HG03108 (cell line): ENCODE data around the gene OPCML.

ENCODE experiments used
- ATAC-seq: cut with Tn5 transposase; IDR thresholded peaks from one replicate; pipeline ENCODE4 v1.9.1; 2021; ENCODE audit warnings: moderate library complexity; ENCODE audit not compliant: unreplicated experiment

OPCML gene

GRCh38 chr11:132907651-132908413 is 624.5 kb downstream of the OPCML start:
- no peak for ATAC-seq

DNA sequence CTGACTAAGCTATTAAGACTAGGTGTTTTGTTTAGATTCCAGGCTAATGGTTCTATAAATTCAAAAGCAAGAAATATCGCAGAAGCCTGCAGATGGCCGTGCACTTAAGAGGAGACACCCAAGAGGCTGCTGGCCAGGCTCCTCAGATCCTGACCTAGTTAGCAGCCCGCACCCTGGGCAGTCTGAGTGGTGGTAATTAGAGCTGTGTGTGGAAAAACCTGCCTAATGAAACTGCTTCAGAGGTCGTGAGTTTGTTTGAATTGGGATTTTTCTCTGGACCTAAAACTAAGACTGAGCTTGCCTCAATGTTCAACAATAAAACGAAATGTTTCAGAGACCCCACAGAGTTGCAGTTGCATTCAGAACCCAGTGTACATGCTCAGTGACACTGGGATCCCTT is 627.7 kb downstream of the OPCML start:
- ATAC-seq: no peak

GRCh38 chr11:132904091-132904490 is 628.2 kb downstream of the OPCML start:
- no peak for ATAC-seq

DNA sequence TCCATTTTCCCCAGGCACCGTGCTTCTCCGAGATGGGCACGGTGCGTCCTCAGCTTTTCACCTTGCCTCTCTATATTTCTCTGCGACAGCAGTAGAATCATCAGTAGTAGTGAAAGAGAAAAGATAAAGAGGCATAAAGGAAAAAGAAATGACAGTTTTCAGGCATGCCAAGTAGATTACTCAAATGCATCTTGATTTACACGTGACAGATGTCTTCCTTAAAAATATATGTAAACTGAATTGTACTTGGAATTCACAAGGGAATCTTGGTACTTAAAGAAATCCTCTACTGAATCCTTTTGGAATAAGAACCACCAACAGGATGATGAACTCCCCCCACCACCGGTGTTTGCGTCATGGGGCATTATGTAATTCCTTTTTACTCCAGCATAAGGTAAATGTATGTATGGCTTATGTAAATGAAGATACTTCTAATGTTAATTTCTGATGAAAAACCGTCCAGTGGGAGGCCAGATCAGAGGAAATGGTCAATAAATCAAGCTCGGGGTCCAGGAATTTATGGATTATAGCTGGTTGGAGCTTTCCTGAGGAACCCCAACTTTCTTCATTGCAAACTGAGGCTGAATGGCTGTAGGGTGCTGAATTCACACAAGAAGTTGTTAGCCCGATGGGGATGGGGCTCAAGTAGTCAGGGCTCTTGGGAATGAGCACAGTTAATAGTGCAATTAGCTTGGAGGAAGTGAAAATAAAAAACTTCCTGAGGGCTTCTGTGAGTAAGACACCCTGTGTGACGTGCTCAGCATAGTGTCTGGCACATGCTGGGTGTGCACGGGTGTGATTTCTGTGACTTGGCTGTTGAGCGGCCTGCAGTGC is 630.4 kb downstream of the OPCML start:
- no peak for ATAC-seq

DNA sequence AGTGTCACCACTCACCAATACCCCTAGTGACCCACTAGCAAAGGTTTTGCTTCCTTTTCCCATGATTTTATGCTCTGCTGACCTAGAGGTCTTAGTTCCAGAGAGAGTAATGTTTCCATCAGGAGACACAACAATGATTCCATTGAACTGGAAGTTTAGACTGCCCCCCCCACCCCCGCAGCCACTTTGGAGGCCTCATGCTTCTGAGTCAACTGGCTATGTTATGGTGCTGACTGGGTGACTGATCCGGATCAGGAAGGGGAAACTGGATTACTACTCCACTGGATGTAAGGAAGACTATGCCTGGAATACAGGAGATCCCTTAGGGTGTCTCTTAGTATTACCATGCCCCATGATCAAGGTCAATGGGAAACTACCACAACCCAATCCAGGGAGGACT is 633.6 kb downstream of the OPCML start:
- no peak for ATAC-seq

DNA sequence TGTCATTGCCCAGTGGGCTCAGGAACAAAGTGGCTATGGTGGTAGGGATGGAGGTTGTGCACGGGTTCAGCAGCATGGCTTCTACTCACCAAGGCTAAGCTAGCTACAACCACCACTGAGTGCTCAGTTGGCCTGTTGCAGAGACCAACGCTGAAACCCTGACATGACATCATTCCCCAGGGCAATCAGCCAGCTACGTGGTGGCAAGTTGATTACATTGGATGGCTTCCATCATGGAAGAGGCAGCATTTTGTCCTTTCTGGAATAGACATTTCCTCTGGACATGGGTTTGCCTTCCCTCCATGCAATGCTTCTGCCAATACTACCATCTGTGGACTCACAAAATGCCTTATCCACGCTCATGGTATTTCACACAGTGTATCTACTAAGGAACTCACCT is 634.3 kb downstream of the OPCML start:
- ATAC-seq: no peak

GRCh38 chr11:132895340-132895739 is 637.0 kb downstream of the OPCML start:
- no peak for ATAC-seq

GRCh38 chr11:132894606-132895005 is 637.7 kb downstream of the OPCML start:
- ATAC-seq: no peak

- no peak for ATAC-seq
Observed at GRCh38 chr11:132892876-132893275, 639.4 kb downstream of the OPCML start.

DNA sequence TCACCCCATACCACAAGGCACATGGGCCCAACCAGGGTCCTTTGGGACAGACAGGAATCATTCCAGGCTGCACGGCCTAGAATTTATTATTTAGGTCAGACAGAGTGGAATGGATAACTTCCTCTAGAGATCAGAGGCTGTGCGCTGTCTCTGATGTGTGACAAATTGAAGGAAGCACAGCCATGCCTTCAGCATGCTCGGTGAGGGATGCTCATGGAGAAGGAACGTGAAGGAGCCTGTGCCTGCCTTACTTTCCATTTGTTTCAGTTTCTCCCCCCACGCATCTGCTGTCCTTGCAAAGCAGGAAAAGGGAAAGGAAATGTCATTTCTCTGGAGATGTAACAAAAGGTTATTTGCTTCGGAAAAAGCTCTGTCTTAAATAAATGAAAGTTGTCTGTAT is 644.1 kb downstream of the OPCML start:
- no peak for ATAC-seq

DNA sequence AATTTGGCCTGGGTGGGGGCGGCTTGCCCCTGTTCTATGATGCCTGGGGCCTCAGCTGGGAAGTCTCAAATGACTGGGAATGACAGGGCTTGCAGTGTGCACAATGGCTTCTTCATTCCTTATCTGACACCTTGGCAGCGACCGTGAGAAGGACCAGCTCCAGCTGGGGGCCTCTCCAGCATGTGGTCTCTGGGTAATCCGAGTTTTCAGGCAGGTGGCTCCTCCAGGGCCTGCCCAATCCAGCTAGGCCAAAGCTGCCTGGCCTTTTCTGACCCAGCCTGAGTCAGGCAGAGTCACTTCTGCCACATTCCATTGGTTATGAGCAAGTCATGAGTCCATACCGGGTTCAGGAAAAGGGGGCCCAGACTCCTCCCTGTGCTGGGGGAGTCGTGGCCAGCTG is 646.0 kb downstream of the OPCML start:
- no peak for ATAC-seq

DNA sequence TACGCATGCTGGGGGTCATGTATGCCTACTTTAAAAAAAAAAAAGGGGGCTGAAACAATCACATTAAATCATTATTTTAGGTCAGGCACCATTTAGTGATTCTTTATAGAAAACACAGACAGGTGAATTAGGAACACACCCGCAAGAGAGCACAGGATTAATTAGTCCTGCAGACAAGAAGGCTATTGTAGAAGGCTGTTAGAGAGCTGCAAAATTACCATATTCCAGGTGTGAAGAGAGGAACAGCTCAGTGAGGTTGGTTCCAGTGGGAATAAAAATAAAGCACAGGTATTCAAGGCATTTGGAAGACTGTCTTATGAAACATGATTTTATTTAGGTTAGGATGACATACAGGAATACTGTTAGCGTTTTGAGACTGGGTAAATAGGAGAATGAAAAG is 649.1 kb downstream of the OPCML start:
- ATAC-seq: no peak

DNA sequence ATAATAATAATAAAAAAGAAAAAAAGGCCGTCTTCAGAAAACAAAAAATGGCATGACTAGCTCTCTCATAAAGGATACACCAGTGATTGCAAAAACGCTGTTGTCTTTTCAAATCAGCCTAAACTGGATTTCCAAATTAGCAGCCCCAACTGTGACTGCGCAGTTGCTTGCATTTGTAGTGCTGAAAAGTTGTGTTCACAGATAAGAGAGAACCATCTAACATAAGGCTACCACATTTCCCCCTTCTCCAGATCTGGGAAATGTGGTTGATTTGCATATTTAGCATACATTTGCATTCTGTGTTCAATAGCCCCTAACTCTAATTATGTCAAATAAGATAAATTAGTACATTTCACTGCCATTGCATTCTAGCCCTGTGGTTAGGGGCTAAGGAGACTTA is 650.7 kb downstream of the OPCML start:
- ATAC-seq: no peak

- no peak for ATAC-seq
Observed at GRCh38 chr11:132878111-132878510, 654.2 kb downstream of the OPCML start.

- no peak for ATAC-seq
Observed at GRCh38 chr11:132876705-132877104, 655.6 kb downstream of the OPCML start.

GRCh38 chr11:132876239-132876638 is 656.1 kb downstream of the OPCML start:
- no peak for ATAC-seq

DNA sequence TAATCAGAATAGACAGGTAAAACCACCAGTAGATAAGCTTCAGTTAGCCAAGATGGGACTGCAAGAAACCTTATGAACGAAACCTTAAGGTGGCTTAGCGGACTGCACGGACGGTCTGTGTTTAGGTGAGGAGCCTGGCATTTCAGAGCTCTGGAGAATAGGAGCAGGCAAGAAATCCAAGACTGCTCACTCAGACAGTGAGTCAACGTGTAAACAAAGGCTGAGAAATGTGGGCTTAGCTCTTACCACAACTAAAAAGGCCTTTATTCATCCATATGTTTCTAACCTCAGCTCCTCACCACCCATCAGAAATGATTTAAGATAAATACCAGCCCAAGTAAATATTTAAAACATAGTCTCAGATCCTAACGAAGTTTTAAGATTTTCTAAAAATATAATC is 657.7 kb downstream of the OPCML start:
- ATAC-seq: no peak

GRCh38 chr11:132873841-132874240 is 658.5 kb downstream of the OPCML start:
- no peak for ATAC-seq

- no peak for ATAC-seq
Observed at GRCh38 chr11:132872211-132872610, 660.1 kb downstream of the OPCML start.

- no peak for ATAC-seq
Observed at GRCh38 chr11:132866783-132867545, 665.3 kb downstream of the OPCML start.

- no peak for ATAC-seq
Observed at GRCh38 chr11:132865623-132866022, 666.7 kb downstream of the OPCML start.
